Adrenal gland (tissue), 5 donors: ENCODE measurements around the gene PARD3B.

ENCODE experiments used
- POLR2A ChIP-seq, 2 donors: fragments of 450-650 bp; IDR thresholded peaks; one replicate each; pipeline ENCODE4 v1.6.1; 2017; ENCODE audit warnings: antibody characterized with exemption in 2 of 2, mild to moderate bottlenecking in 2 of 2, moderate library complexity in 1 of 2
- TF ChIP-seq, protein P1 (sequence below), 6 experiments: fragments of 450-650 bp in 4 of 6; fragments of 200-600 bp in 2 of 6; sonication (generic) in 1 of 6; IDR thresholded peaks; 1 replicate in 5 of 6; 2 replicates in 1 of 6; pipeline versions ENCODE4 v1.5.1 to v1.8.0; 2016 to 2021; ENCODE audit warnings: antibody characterized with exemption in 6 of 6, mild to moderate bottlenecking in 2 of 6, moderate library complexity in 1 of 6
- donor health status: DM: no; HTN: no; CAD: no.

DNA sequence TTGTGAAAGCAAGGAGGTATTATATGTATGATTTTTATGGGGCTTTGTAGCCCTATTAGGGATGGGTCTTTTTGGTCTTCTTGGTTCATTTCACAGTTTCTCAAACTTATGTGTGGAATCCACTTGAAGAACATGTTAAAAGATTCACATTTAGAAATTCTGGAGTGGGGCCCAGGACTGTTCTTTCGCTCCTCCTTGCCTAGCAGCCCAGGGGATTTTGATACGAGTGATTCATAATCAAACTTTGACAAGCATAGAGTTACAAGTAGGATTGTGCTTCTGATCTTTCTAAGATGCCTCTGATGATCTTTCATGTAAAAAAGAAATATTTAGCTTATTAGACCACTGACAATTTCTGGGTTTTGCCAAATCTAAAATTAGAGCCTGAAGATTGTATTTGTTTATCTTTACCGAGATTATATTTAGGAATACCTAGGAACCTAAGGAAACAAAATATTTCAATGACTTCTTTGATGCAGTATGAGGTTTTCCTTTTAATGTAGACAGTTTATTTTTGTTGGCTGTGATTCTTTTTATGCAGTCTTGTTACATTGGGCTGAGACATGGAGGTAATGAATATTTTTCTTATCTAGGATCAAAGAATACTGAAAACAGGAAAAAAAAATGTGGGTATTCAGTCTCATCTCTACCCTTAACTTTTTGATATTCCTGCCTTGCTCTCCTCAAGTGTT is 324.0 kb downstream of the PARD3B start:
- TF ChIP-seq POLR2A (IDR thresholded peaks at IDR 0.05) = no peak
- TF ChIP-seq, protein P1, sequence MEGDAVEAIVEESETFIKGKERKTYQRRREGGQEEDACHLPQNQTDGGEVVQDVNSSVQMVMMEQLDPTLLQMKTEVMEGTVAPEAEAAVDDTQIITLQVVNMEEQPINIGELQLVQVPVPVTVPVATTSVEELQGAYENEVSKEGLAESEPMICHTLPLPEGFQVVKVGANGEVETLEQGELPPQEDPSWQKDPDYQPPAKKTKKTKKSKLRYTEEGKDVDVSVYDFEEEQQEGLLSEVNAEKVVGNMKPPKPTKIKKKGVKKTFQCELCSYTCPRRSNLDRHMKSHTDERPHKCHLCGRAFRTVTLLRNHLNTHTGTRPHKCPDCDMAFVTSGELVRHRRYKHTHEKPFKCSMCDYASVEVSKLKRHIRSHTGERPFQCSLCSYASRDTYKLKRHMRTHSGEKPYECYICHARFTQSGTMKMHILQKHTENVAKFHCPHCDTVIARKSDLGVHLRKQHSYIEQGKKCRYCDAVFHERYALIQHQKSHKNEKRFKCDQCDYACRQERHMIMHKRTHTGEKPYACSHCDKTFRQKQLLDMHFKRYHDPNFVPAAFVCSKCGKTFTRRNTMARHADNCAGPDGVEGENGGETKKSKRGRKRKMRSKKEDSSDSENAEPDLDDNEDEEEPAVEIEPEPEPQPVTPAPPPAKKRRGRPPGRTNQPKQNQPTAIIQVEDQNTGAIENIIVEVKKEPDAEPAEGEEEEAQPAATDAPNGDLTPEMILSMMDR (IDR thresholded peaks at IDR 0.05) = no peak
